Keratinocyte (primary cell): ENCODE measurements around the gene TADA2B.

Source experiments
- EZH2 ChIP-seq: IDR thresholded peaks from one replicate; pipeline ENCODE4 v1.6.1; 2012; ENCODE audit warnings: inconsistent platforms, mild to moderate bottlenecking, low read length, moderate library complexity
- TF ChIP-seq, protein P1 (sequence below), 3 experiments: IDR thresholded peaks in 1 of 3; conservative IDR thresholded peaks in 1 of 3; optimal IDR thresholded peaks in 1 of 3; 2 replicates in 2 of 3; 3 replicates in 1 of 3; pipeline versions ENCODE3 to v1.5.1; 2011; ENCODE audit warnings: low read length in 3 of 3, mild to moderate bottlenecking in 3 of 3, moderate library complexity in 2 of 3, control low read depth in 1 of 3, inconsistent platforms in 1 of 3; ENCODE audit not compliant: insufficient read depth in 2 of 3; ENCODE audit errors: extremely low read depth in 1 of 3

DNA sequence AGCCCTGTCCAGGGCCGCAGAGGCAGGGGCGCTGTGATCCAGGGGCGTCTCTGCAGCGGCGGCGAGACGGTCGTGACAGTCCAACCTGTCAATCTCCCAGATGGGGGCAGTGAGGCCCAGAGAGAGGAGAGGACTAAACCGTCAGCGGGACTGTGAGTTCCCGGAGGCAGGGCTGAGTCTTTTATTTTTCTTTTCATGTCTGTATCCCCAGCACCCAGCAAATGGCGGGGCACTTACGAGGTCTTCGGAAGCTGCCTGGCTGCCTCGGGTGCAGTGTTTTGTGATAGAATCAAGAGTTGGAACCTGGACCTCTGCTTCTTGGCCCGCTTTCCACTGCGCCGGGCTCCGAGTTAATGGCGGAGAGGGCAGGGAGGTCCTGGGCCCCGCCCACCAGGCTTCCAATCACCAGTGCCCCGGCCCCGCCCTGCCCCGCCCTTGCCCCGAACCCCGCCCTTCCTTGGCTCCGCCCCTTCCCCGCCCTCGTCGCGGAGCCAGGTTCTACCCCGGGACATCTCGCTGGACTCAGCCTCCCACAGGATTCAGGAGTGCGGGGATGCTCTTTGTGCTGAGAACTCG, 59.9 kb downstream of the TADA2B start:
- TF ChIP-seq, protein P1, sequence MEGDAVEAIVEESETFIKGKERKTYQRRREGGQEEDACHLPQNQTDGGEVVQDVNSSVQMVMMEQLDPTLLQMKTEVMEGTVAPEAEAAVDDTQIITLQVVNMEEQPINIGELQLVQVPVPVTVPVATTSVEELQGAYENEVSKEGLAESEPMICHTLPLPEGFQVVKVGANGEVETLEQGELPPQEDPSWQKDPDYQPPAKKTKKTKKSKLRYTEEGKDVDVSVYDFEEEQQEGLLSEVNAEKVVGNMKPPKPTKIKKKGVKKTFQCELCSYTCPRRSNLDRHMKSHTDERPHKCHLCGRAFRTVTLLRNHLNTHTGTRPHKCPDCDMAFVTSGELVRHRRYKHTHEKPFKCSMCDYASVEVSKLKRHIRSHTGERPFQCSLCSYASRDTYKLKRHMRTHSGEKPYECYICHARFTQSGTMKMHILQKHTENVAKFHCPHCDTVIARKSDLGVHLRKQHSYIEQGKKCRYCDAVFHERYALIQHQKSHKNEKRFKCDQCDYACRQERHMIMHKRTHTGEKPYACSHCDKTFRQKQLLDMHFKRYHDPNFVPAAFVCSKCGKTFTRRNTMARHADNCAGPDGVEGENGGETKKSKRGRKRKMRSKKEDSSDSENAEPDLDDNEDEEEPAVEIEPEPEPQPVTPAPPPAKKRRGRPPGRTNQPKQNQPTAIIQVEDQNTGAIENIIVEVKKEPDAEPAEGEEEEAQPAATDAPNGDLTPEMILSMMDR (optimal IDR thresholded peaks at IDR 0.05 in 1 of 3, IDR thresholded peaks at IDR 0.05 in 1 of 3, conservative IDR thresholded peaks at IDR 0.05 in 1 of 3; ENCODE audit: extremely low read depth in 1 of 3, insufficient read depth in 2 of 3, low read length in 3 of 3): no peak
- TF ChIP-seq EZH2: no peak
